Measurements from ENCODE around the gene RTL9. TPM values are rescaled to one million over a fixed set of nuclear protein-coding genes. Genes with fewer than 3 reads are reported as not detected.
A peak's percentile ranks its signal among the peaks of the same experiment; 100 is the strongest.

The RTL9 gene
- total and polyA plus RNA-seq, 9 of the 15 experiments (the other 6 are each of a cell fraction or from before 2014, with no cell fraction given) = 0.04 to 0.35 (median 0.13) TPM; not detected in 1

GRCh38 chrX:110341189-110342035 is 17.2 kb upstream of the RTL9 start (continued):
- no peak for TF ChIP-seq ZNF76 (CRISPR knock-in tag; IDR thresholded peaks at IDR 0.05; ENCODE audit: borderline replicate concordance)
- TF ChIP-seq E2F5 (CRISPR knock-in tag; IDR thresholded peaks at IDR 0.05) = no peak
- TF ChIP-seq MAFK (IDR thresholded peaks at IDR 0.05; ENCODE audit: low read length) = no peak
- peak; percentile 66 for TF ChIP-seq DPF2 (IDR thresholded peaks at IDR 0.05)
- TF ChIP-seq HMBOX1 (IDR thresholded peaks at IDR 0.05) = peak; percentile 95
- TF ChIP-seq NFYB (IDR thresholded peaks at IDR 0.05; ENCODE audit: extremely low read depth, insufficient read length) = no peak
- TF ChIP-seq SMAD2 (IDR thresholded peaks at IDR 0.05; ENCODE audit: low read depth, low read length) = no peak
- TF ChIP-seq RBM14 (IDR thresholded peaks at IDR 0.05; ENCODE audit: borderline replicate concordance, insufficient read depth, low read depth, low read length) = no peak
- no peak for TF ChIP-seq HOXB6 (CRISPR knock-in tag; IDR thresholded peaks at IDR 0.05; ENCODE audit: borderline replicate concordance)
- peak; percentile 59 for TF ChIP-seq L3MBTL2 (IDR thresholded peaks at IDR 0.05)
- TF ChIP-seq NEUROD1 (IDR thresholded peaks at IDR 0.05; ENCODE audit: borderline replicate concordance, low read depth, low read length, partially characterized antibody) = no peak
- no peak for TF ChIP-seq NR3C1 (CRISPR knock-in tag; IDR thresholded peaks at IDR 0.05)
- TF ChIP-seq KLF1 (tag; IDR thresholded peaks at IDR 0.05) = no peak
- no peak for TF ChIP-seq MAFF (IDR thresholded peaks at IDR 0.05; ENCODE audit: low read length)
- TF ChIP-seq ARID3A (IDR thresholded peaks at IDR 0.05; ENCODE audit: borderline replicate concordance, low read depth, low read length) = no peak
- no peak for TF ChIP-seq RAD51 (IDR thresholded peaks at IDR 0.05; ENCODE audit: borderline replicate concordance, low read depth)
- TF ChIP-seq NFIC (IDR thresholded peaks at IDR 0.05) = no peak
- no peak for TF ChIP-seq CEBPZ (IDR thresholded peaks at IDR 0.05; ENCODE audit: borderline replicate concordance, low read depth, low read length)
- TF ChIP-seq SMAD3 (CRISPR knock-in tag; conservative IDR thresholded peaks at IDR 0.05) = no peak
- no peak for TF ChIP-seq NBN (IDR thresholded peaks at IDR 0.05; ENCODE audit: low read depth)
- no peak for TF ChIP-seq HLTF (IDR thresholded peaks at IDR 0.05)
- TF ChIP-seq NFXL1 (CRISPR knock-in tag; IDR thresholded peaks at IDR 0.05) = no peak
- no peak for TF ChIP-seq CCAR2 (IDR thresholded peaks at IDR 0.05; ENCODE audit: low read depth, low read length)
- TF ChIP-seq SMARCE1 (IDR thresholded peaks at IDR 0.05) = peak; percentile 65; the same call in 1 of the 2 replicates

All from K562 (cell line).